Testis (tissue), 3 donors: ENCODE data around the gene INPP5A. TPM values are rescaled to one million over a fixed set of nuclear protein-coding genes. Genes with fewer than 3 reads are reported as not detected.
A peak's percentile ranks its signal among the peaks of the same experiment; 100 is the strongest.

Experiments
- DNase-seq: peaks from one replicate; pipeline ENCODE4 v3.0.0-alpha.2; 2019
- H3K27ac ChIP-seq, 2 donors: fragments of 200-600 bp; sonication (generic); one replicate each; pipeline ENCODE4 v1.5.1; 2019
- H3K27me3 ChIP-seq: fragments of 200-600 bp; sonication (generic); one replicate; pipeline ENCODE4 v1.5.1; 2019
- H3K36me3 ChIP-seq: fragments of 200-600 bp; sonication (generic); one replicate; pipeline ENCODE4 v1.5.1; 2017; ENCODE audit warnings: low read depth; ENCODE audit errors: missing control alignments
- H3K4me1 ChIP-seq: fragments of 200-600 bp; sonication (generic); one replicate; pipeline ENCODE4 v1.5.1; 2019
- H3K4me3 ChIP-seq, 2 donors: fragments of 200-600 bp; sonication (generic); one replicate each; pipeline ENCODE4 v1.5.1; 2017 to 2019
- H3K9me3 ChIP-seq: fragments of 200-600 bp; sonication (generic); one replicate; pipeline ENCODE4 v1.5.1; 2017
- POLR2A ChIP-seq: fragments of 450-650 bp; IDR thresholded peaks from one replicate; pipeline ENCODE4 v1.6.1; 2017; ENCODE audit warnings: antibody characterized with exemption, mild to moderate bottlenecking, moderate library complexity
- WGBS, 2 donors: methylation state at CpG; one replicate each; pipeline ENCODE4 v1.1.5; 2018; 5-methylcytosine and 5-hydroxymethylcytosine counted together
- intact Hi-C: fragments of 100-400 bp; cut with DNase I; formaldehyde crosslinking; loops from one replicate; pipeline ENCODE4 v1.15.1; 2023; ENCODE audit warnings: low total_unique reads
- polyA plus RNA-seq: library from polyadenylated mRNA; stranded (reverse); fragments of 350-450 nt; fragmentation: Illumina TruSeq; extraction: RNeasy Lipid Tissue Mini Kit (QIAGEN cat#74804); gene quantifications from one replicate; pipeline ENCODE4 v1.2.3, GENCODE V29; 2014; ENCODE audit warnings: low read depth, low replicate concordance; ENCODE audit not compliant: insufficient read depth
- total RNA-seq, 2 donors: library from RNA; depleted of rRNA; stranded (reverse); fragments of >200 nt; gene quantifications; one replicate each; pipeline ENCODE4 v1.2.3, GENCODE V29; 2016
- TF ChIP-seq, protein P1 (sequence below), 3 experiments: fragments of 450-650 bp in 2 of 3; fragments of 200-600 bp in 1 of 3; sonication (generic) in 1 of 3; IDR thresholded peaks; one replicate each; pipeline ENCODE4 v1.5.1; 2016 to 2019; ENCODE audit warnings: antibody characterized with exemption in 3 of 3, mild to moderate bottlenecking in 2 of 3, moderate library complexity in 1 of 3

Gene INPP5A
- total and polyA plus RNA-seq, 3 donors from 2014 or later: 54.1 to 103 (median 73.0) TPM

DNA sequence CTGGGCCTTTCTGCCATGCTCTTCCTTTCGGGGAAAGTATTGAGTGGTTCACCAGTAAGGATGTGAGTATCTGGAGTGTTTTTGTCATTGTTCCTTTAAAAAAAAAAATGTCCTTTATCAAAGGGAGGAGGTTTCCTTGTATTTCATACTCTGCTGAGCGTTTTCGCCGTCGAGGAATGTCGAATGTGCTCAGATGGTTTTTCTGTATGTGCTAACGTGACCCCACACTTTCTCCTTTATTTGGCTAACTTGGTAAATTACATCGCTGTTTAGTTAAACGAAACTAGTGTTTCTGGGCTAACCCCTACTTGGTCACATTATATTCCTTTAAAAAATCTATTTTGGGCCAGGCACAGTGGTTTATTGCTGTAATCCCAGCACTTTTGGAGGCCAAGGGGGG, 45.9 kb downstream of the INPP5A start:
- H3K36me3 ChIP-seq: no peaks in the 10 kb centered on the region
- H3K4me3 ChIP-seq: no peak overlapping the region
- no peaks in the 10 kb centered on the region for H3K9me3 ChIP-seq
- TF ChIP-seq, protein P1, sequence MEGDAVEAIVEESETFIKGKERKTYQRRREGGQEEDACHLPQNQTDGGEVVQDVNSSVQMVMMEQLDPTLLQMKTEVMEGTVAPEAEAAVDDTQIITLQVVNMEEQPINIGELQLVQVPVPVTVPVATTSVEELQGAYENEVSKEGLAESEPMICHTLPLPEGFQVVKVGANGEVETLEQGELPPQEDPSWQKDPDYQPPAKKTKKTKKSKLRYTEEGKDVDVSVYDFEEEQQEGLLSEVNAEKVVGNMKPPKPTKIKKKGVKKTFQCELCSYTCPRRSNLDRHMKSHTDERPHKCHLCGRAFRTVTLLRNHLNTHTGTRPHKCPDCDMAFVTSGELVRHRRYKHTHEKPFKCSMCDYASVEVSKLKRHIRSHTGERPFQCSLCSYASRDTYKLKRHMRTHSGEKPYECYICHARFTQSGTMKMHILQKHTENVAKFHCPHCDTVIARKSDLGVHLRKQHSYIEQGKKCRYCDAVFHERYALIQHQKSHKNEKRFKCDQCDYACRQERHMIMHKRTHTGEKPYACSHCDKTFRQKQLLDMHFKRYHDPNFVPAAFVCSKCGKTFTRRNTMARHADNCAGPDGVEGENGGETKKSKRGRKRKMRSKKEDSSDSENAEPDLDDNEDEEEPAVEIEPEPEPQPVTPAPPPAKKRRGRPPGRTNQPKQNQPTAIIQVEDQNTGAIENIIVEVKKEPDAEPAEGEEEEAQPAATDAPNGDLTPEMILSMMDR (IDR thresholded peaks at IDR 0.05): no peak
- TF ChIP-seq POLR2A: no peak
- peaks cover 33% of the 10 kb centered on the region for H3K4me1 ChIP-seq
- no peak overlapping the region for H3K27ac ChIP-seq
- 53 to 54% methylated on average over 9 of the region's 9 CpGs for WGBS, 2 donors
- no peaks in the 10 kb centered on the region for H3K27me3 ChIP-seq
- intact Hi-C loops: no loop called here
- DNase-seq: no peak

DNA sequence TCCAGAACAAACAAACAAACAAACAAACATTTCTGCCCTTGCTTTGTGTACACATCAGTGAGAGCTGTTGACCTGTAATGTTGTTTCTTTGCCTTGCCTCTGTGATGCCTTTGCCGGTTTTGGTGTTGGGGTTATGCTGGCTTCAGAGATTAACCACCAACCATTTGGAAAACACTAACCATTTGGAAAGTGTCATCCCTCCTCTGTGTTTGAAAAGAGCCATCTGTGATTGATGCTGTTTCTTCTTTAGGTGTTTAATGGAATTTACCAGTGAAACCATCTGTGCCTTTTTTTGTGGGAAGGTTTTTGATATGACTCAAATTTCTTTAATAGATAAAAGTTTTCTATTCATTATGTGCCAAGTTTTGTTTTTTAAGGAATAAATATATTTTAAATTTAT, 46.5 kb downstream of the INPP5A start:
- no peak overlapping the region for H3K27ac ChIP-seq
- intact Hi-C loops: no loop called here
- no peaks in the 10 kb centered on the region for H3K27me3 ChIP-seq
- WGBS, 2 donors: 91 to 95% methylated on average over 1 of the region's 1 CpG
- no peaks in the 10 kb centered on the region for H3K9me3 ChIP-seq
- H3K4me1 ChIP-seq: peaks cover 33% of the 10 kb centered on the region
- no peak overlapping the region for H3K4me3 ChIP-seq
- no peak for DNase-seq
- no peaks in the 10 kb centered on the region for H3K36me3 ChIP-seq
- no peak for TF ChIP-seq POLR2A
- TF ChIP-seq, protein P1 (IDR thresholded peaks at IDR 0.05): no peak

DNA sequence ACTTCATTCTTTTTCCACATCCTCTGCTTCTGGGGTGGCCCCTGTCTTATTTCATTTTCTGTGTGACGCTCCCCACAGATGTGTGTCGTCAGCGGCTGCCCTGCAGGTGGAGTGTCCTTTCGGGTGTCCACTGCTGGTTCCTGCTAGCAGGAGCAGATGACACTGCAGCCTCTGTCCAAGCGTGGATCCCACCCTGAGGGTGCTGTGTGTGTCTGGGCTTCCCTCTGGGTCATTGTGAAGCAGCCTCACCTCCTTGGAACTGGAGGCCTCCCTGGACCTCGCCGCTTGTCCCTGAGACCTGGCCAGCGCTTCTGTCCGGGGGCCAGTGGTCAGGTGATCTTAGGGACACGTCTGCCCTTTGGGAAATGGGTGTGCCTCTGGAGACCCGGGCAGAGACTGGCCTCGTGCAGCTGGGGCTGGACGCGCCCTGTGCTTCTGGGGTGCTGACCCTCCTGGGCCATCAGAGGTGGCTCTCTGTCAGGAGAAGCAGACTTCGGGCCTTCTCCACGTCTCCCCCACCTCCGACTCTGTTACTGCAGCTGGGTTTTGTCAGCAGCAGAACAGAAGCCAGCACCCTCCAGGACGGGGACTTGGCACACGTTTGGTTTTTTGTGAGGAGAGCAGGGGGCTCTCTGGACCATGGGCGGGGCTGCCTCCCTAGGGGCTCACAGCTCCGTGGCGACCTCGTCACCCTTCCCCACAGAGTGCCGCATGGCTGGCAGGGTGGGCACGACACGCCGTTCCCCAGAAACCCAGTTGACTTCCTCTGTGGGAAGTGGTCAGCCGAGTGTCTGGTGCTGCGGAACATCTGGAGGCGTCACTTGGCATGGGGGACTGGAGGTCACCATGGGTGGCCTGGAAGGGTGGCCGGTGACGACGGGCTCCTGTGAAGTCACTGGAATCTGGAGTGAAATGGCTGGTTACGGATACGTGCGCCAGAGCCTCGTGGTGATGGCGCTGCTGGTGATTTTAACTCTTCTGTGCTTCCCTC, 48.4 kb downstream of the INPP5A start:
- Histone ChIP-seq H3K36me3 (no peaks in the 10 kb centered on the region), H3K27me3 (no peaks in the 10 kb centered on the region), H3K27ac (peak overlapping the region in 1 of 2 donors; percentile 2), H3K4me1 (peaks cover 42% of the 10 kb centered on the region), H3K9me3 (no peaks in the 10 kb centered on the region), H3K4me3 (no peak overlapping the region)
- intact Hi-C loops: no loop called here
- TF ChIP-seq, protein P1 (IDR thresholded peaks at IDR 0.05): no peak
- TF ChIP-seq POLR2A: no peak
- DNase-seq: no peak
- WGBS, 2 donors: 70 to 76% methylated on average over 18 to 38 of the region's 38 CpGs

DNA sequence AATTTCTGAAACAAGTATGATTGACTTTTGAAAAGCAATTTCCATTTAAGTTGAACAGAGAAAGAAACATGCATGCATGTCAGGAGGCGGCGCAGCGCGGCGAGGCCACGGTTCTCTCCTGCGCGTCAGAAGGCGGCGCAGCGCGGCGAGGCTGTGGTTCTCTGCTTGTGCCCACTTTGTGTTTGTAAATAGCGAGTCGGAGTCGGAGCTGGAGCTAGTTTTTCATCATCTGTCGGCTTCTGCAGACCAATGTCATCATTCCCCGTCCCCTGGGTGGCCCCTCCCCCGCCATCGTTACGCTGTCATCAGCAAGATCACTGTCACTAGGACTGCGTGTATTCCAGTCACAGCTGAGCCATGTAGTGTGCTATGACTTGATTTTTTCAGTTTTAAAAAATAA, 49.2 kb downstream of the INPP5A start:
- no peak for DNase-seq
- 88 to 96% methylated on average over 21 to 22 of the region's 22 CpGs for WGBS, 2 donors
- Histone ChIP-seq H3K36me3 (no peaks in the 10 kb centered on the region), H3K4me1 (peaks cover 42% of the 10 kb centered on the region), H3K9me3 (no peaks in the 10 kb centered on the region), H3K27ac (no peak overlapping the region), H3K4me3 (no peak overlapping the region), H3K27me3 (no peaks in the 10 kb centered on the region)
- TF ChIP-seq POLR2A: no peak
- TF ChIP-seq, protein P1 (IDR thresholded peaks at IDR 0.05): no peak
- intact Hi-C loops: no loop called here
